ENCODE results near the gene GRID1.

GRID1 gene

GRCh38 chr10:86105640-86106039, 261.0 kb downstream of the GRID1 start:
- Histone ChIP-seq H3K9me3 (no peaks in the 10 kb centered on the region), H3K4me1 (ENCODE audit: control insufficient read depth in 1 of 2, insufficient read depth in 1 of 2, low read depth in 1 of 2, low read length in 1 of 2) (no peaks in the 10 kb centered on the region), H3K27me3 (no peaks in the 10 kb centered on the region), H3K27ac (no peak overlapping the region), H3K36me3 (no peaks in the 10 kb centered on the region), H3K4me3 (ENCODE audit: low read depth in 1 of 2, low read length in 1 of 2) (no peak overlapping the region)
- TF ChIP-seq CTCF (IDR thresholded peaks at IDR 0.05), result no peak

- H3K27me3 ChIP-seq, result no peaks in the 10 kb centered on the region
- TF ChIP-seq CTCF (IDR thresholded peaks at IDR 0.05), result no peak
- no peaks in the 10 kb centered on the region for H3K9me3 ChIP-seq
- H3K36me3 ChIP-seq, result no peaks in the 10 kb centered on the region
- no peak overlapping the region for H3K27ac ChIP-seq
- no peaks in the 10 kb centered on the region for H3K4me1 ChIP-seq (ENCODE audit: control insufficient read depth in 1 of 2, insufficient read depth in 1 of 2, low read depth in 1 of 2, low read length in 1 of 2)
- H3K4me3 ChIP-seq (ENCODE audit: low read depth in 1 of 2, low read length in 1 of 2), result no peak overlapping the region
Measured at GRCh38 chr10:86105181-86105580, 261.4 kb downstream of the GRID1 start.

GRCh38 chr10:86104611-86105145, 261.9 kb downstream of the GRID1 start:
- no peaks in the 10 kb centered on the region for H3K9me3 ChIP-seq
- H3K27ac ChIP-seq, result no peak overlapping the region
- TF ChIP-seq CTCF (IDR thresholded peaks at IDR 0.05), result no peak
- H3K4me1 ChIP-seq (ENCODE audit: control insufficient read depth in 1 of 2, insufficient read depth in 1 of 2, low read depth in 1 of 2, low read length in 1 of 2), result no peaks in the 10 kb centered on the region
- H3K27me3 ChIP-seq, result no peaks in the 10 kb centered on the region
- no peaks in the 10 kb centered on the region for H3K36me3 ChIP-seq
- no peak overlapping the region for H3K4me3 ChIP-seq (ENCODE audit: low read depth in 1 of 2, low read length in 1 of 2)

- Histone ChIP-seq H3K4me1 (ENCODE audit: control insufficient read depth in 1 of 2, insufficient read depth in 1 of 2, low read depth in 1 of 2, low read length in 1 of 2) (no peaks in the 10 kb centered on the region), H3K27ac (no peak overlapping the region), H3K36me3 (no peaks in the 10 kb centered on the region), H3K27me3 (no peaks in the 10 kb centered on the region), H3K9me3 (no peaks in the 10 kb centered on the region), H3K4me3 (ENCODE audit: low read depth in 1 of 2, low read length in 1 of 2) (no peak overlapping the region)
- no peak for TF ChIP-seq CTCF (IDR thresholded peaks at IDR 0.05)
Measured at GRCh38 chr10:86104156-86104555, 262.4 kb downstream of the GRID1 start.

- TF ChIP-seq CTCF (IDR thresholded peaks at IDR 0.05), result no peak
- Histone ChIP-seq H3K36me3 (no peaks in the 10 kb centered on the region), H3K27me3 (no peaks in the 10 kb centered on the region), H3K4me1 (ENCODE audit: control insufficient read depth in 1 of 2, insufficient read depth in 1 of 2, low read depth in 1 of 2, low read length in 1 of 2) (no peaks in the 10 kb centered on the region), H3K9me3 (no peaks in the 10 kb centered on the region), H3K4me3 (ENCODE audit: low read depth in 1 of 2, low read length in 1 of 2) (no peak overlapping the region), H3K27ac (no peak overlapping the region)
Measured at GRCh38 chr10:86103391-86104101, 263.0 kb downstream of the GRID1 start.
